Keratinocyte (primary cell): ENCODE data around the gene SH2D4B. TPM values are rescaled to one million over a fixed set of nuclear protein-coding genes. Genes with fewer than 3 reads are reported as not detected.

Source experiments
- DNase-seq: peaks from one replicate; pipeline ENCODE4 v3.0.0-alpha.2; 2011; ENCODE audit warnings: low read depth, missing footprints, low spot score
- FAIRE-seq: peaks from 2 replicates; lab custom pipeline; 2011; peaks lifted over from hg19 to GRCh38; lab: Jason Lieb, UNC
- H2AFZ ChIP-seq: 2 replicates; pipeline ENCODE4 v1.6.0; 2012; ENCODE audit warnings: low read length, control low read depth, inconsistent platforms; ENCODE audit not compliant: control insufficient read depth
- H3K27ac ChIP-seq: 2 replicates; pipeline ENCODE4 v1.5.1; 2011; ENCODE audit warnings: low read length; ENCODE audit not compliant: control insufficient read depth, insufficient read depth
- H3K27me3 ChIP-seq: 3 replicates; pipeline ENCODE4 v1.6.0; 2011; ENCODE audit warnings: low read length; ENCODE audit not compliant: control insufficient read depth, insufficient read depth; ENCODE audit errors: extremely low read depth
- H3K36me3 ChIP-seq, 2 experiments: 2 replicates in 1 of 2; 3 replicates in 1 of 2; pipeline ENCODE4 v1.5.1; 2011; ENCODE audit warnings: low read length in 2 of 2, mild to moderate bottlenecking in 1 of 2; ENCODE audit not compliant: control insufficient read depth in 2 of 2, insufficient read depth in 2 of 2; ENCODE audit errors: extremely low read depth in 1 of 2
- H3K4me1 ChIP-seq: 3 replicates; pipeline ENCODE4 v1.5.1; 2011; ENCODE audit warnings: low read length; ENCODE audit not compliant: control insufficient read depth, insufficient read depth; ENCODE audit errors: extremely low read depth
- H3K4me2 ChIP-seq: 3 replicates; pipeline ENCODE4 v1.6.0; 2011; ENCODE audit warnings: low read depth, low read length; ENCODE audit not compliant: control insufficient read depth, insufficient read depth; ENCODE audit errors: extremely low read depth
- H3K4me3 ChIP-seq, 3 experiments: fragments of 200-600 bp in 1 of 3; sonication (generic) in 1 of 3; 2 replicates in 2 of 3; 3 replicates in 1 of 3; pipeline ENCODE4 v1.5.1; 2011 to 2016; ENCODE audit warnings: low read length in 3 of 3, mild to moderate bottlenecking in 3 of 3, control low read depth in 2 of 3, inconsistent platforms in 1 of 3, low read depth in 1 of 3, mixed read lengths in 1 of 3, mixed run types in 1 of 3, moderate library complexity in 1 of 3; ENCODE audit not compliant: control insufficient read depth in 2 of 3, insufficient read depth in 2 of 3; ENCODE audit errors: extremely low read depth in 1 of 3
- H3K79me2 ChIP-seq: 2 replicates; pipeline ENCODE4 v1.6.0; 2012; ENCODE audit warnings: low read length; ENCODE audit not compliant: control insufficient read depth, insufficient read depth
- H3K9ac ChIP-seq: 3 replicates; pipeline ENCODE4 v1.6.0; 2011; ENCODE audit warnings: low read length; ENCODE audit not compliant: control insufficient read depth, insufficient read depth; ENCODE audit errors: extremely low read depth
- H3K9me1 ChIP-seq: 3 replicates; pipeline ENCODE4 v1.6.0; 2011; ENCODE audit warnings: low read length; ENCODE audit not compliant: control insufficient read depth, insufficient read depth; ENCODE audit errors: extremely low read depth
- H3K9me3 ChIP-seq: 2 replicates; pipeline ENCODE4 v1.5.1; 2012; ENCODE audit warnings: low read depth, low read length; ENCODE audit not compliant: control insufficient read depth
- H4K20me1 ChIP-seq: 3 replicates; pipeline ENCODE4 v1.6.0; 2011; ENCODE audit warnings: low read length; ENCODE audit not compliant: control insufficient read depth, insufficient read depth; ENCODE audit errors: extremely low read depth
- EZH2 ChIP-seq: IDR thresholded peaks from one replicate; pipeline ENCODE4 v1.6.1; 2012; ENCODE audit warnings: inconsistent platforms, mild to moderate bottlenecking, low read length, moderate library complexity
- dilution Hi-C: fragments of 300-500 bp; cut with MboI; formaldehyde crosslinking; loops from one replicate; pipeline ENCODE4 v1.7.0; 2020; ENCODE audit warnings: low sequenced_read_pairs; ENCODE audit not compliant: extremely low pct_ligation_motif_present
- polyA plus RNA-seq, 5 experiments: library from polyadenylated mRNA; depleted of rRNA in 3 of 5; stranded (reverse) in 3 of 5; stranded (forward) in 1 of 5; unstranded in 1 of 5; fragments of >200 nt; gene quantifications; 1 replicate in 1 of 5; 2 replicates in 3 of 5; 3 replicates in 1 of 5; pipeline versions ENCODE4 v1.2.1 to v1.2.3, GENCODE V29; 2011 to 2012; ENCODE audit warnings: missing spikeins in 2 of 5, low read depth in 1 of 5, low replicate concordance in 1 of 5
- TF ChIP-seq, protein P1 (sequence below), 3 experiments: IDR thresholded peaks in 1 of 3; conservative IDR thresholded peaks in 1 of 3; optimal IDR thresholded peaks in 1 of 3; 2 replicates in 2 of 3; 3 replicates in 1 of 3; pipeline versions ENCODE3 to v1.5.1; 2011; ENCODE audit warnings: low read length in 3 of 3, mild to moderate bottlenecking in 3 of 3, moderate library complexity in 2 of 3, control low read depth in 1 of 3, inconsistent platforms in 1 of 3; ENCODE audit not compliant: insufficient read depth in 2 of 3; ENCODE audit errors: extremely low read depth in 1 of 3

Gene SH2D4B
- polyA plus RNA-seq, 1 donor (not counting 4 experiments of a cell fraction or from before 2014, with no cell fraction given): 0.22 TPM

- Histone ChIP-seq H4K20me1 (no peaks in the 10 kb centered on the region), H2AFZ (no peak overlapping the region), H3K4me1 (no peaks in the 10 kb centered on the region), H3K36me3 (no peaks in the 10 kb centered on the region), H3K27ac (no peak overlapping the region), H3K27me3 (peaks cover 5% of the 10 kb centered on the region), H3K9me1 (no peaks in the 10 kb centered on the region), H3K9me3 (no peaks in the 10 kb centered on the region), H3K4me2 (no peak overlapping the region), H3K9ac (no peak overlapping the region), H3K79me2 (no peaks in the 10 kb centered on the region), H3K4me3 (no peak overlapping the region)
- dilution Hi-C loops: no loop called here
- DNase-seq: no peak
- no peak for FAIRE-seq
- TF ChIP-seq EZH2: no peak
- TF ChIP-seq, protein P1, sequence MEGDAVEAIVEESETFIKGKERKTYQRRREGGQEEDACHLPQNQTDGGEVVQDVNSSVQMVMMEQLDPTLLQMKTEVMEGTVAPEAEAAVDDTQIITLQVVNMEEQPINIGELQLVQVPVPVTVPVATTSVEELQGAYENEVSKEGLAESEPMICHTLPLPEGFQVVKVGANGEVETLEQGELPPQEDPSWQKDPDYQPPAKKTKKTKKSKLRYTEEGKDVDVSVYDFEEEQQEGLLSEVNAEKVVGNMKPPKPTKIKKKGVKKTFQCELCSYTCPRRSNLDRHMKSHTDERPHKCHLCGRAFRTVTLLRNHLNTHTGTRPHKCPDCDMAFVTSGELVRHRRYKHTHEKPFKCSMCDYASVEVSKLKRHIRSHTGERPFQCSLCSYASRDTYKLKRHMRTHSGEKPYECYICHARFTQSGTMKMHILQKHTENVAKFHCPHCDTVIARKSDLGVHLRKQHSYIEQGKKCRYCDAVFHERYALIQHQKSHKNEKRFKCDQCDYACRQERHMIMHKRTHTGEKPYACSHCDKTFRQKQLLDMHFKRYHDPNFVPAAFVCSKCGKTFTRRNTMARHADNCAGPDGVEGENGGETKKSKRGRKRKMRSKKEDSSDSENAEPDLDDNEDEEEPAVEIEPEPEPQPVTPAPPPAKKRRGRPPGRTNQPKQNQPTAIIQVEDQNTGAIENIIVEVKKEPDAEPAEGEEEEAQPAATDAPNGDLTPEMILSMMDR (optimal IDR thresholded peaks at IDR 0.05 in 1 of 3, IDR thresholded peaks at IDR 0.05 in 1 of 3, conservative IDR thresholded peaks at IDR 0.05 in 1 of 3; ENCODE audit: extremely low read depth in 1 of 3, insufficient read depth in 2 of 3, low read length in 3 of 3): no peak
These were observed 95.7 kb downstream of the SH2D4B start for GRCh38 chr10:80633383-80633860.

DNA sequence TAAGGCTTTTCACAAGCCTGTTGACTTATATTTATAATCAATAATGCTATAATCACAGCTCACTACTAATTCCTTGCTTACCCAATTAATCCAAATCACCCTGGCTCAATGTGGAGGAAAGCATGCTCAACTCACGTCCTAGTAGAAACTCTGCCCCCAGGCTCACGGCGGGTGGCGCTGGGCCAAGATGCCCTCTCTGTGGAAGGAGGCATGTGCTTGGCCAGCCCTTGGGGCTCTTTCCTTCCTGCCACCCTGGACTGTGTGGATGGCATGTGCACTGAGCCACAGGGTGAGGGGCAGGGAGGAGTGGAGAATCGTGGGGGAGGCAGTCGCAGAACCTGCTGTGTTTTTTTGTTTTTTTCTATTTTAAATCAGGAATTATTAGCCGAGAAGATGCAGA, 96.2 kb downstream of the SH2D4B start:
- H4K20me1 ChIP-seq: no peaks in the 10 kb centered on the region
- H3K9ac ChIP-seq: no peak overlapping the region
- no peak overlapping the region for H3K4me2 ChIP-seq
- H2AFZ ChIP-seq: no peak overlapping the region
- no peaks in the 10 kb centered on the region for H3K36me3 ChIP-seq
- H3K4me1 ChIP-seq: no peaks in the 10 kb centered on the region
- dilution Hi-C loops: no loop called here
- TF ChIP-seq, protein P1 (optimal IDR thresholded peaks at IDR 0.05 in 1 of 3, IDR thresholded peaks at IDR 0.05 in 1 of 3, conservative IDR thresholded peaks at IDR 0.05 in 1 of 3; ENCODE audit: extremely low read depth in 1 of 3, insufficient read depth in 2 of 3, low read length in 3 of 3): no peak
- no peak for TF ChIP-seq EZH2
- no peaks in the 10 kb centered on the region for H3K9me3 ChIP-seq
- no peak overlapping the region for H3K4me3 ChIP-seq
- no peak overlapping the region for H3K27ac ChIP-seq
- H3K27me3 ChIP-seq: peaks cover 5% of the 10 kb centered on the region
- FAIRE-seq: no peak
- H3K79me2 ChIP-seq: no peaks in the 10 kb centered on the region
- no peak for DNase-seq
- no peaks in the 10 kb centered on the region for H3K9me1 ChIP-seq
